Uterus (tissue), 2 donors: ENCODE measurements around the gene DEPDC4.

Experiments
- CTCF ChIP-seq, 4 experiments: fragments of 200-600 bp in 2 of 4; fragments of 450-650 bp in 2 of 4; sonication (generic) in 2 of 4; IDR thresholded peaks; one replicate each; pipeline ENCODE4 v1.5.1; 2016 to 2019; ENCODE audit warnings: antibody characterized with exemption in 4 of 4, mild to moderate bottlenecking in 2 of 4, moderate library complexity in 1 of 4
- POLR2A ChIP-seq, 2 donors: fragments of 450-650 bp; IDR thresholded peaks; one replicate each; pipeline ENCODE4 v1.6.1; 2016; ENCODE audit warnings: antibody characterized with exemption in 2 of 2, mild to moderate bottlenecking in 1 of 2, moderate library complexity in 1 of 2

GRCh38 chr12:100199347-100200149 lies 67.3 kb downstream of the DEPDC4 start:
- TF ChIP-seq POLR2A (IDR thresholded peaks at IDR 0.05) = peak in 1 of 2 donors; percentile 10
- TF ChIP-seq CTCF (IDR thresholded peaks at IDR 0.05) = no peak
